AG04450 (cell line): ENCODE data around the gene JAK1. TPM values are rescaled to one million over a fixed set of nuclear protein-coding genes. Genes with fewer than 3 reads are reported as not detected.

Experiments
- CTCF ChIA-PET: fragments of 300-600, 350-600 bp; formaldehyde crosslinking; extraction: SDS; loops from one replicate; lab custom pipeline; 2022; ENCODE audit warnings: antibody characterized with exemption, inconsistent platforms; lab: Charles Lee
- POLR2A ChIA-PET: fragments of 350-600 bp; formaldehyde crosslinking; extraction: SDS; loops from one replicate; lab custom pipeline; 2021; ENCODE audit warnings: antibody characterized with exemption, inconsistent platforms; lab: Yijun Ruan, JAX
- DNase-seq: peaks from one replicate; pipeline ENCODE4 v3.0.0-alpha.2; 2011; ENCODE audit warnings: low read depth, low spot score
- H3K27ac ChIP-seq: one replicate; pipeline ENCODE4 v1.5.1; 2012; ENCODE audit warnings: low read depth, low read length, control low read depth
- H3K27me3 ChIP-seq: one replicate; pipeline ENCODE4 v1.6.0; 2012; ENCODE audit warnings: low read length; ENCODE audit not compliant: control insufficient read depth, insufficient read depth
- H3K4me3 ChIP-seq: 2 replicates; pipeline ENCODE4 v1.5.1; 2011; ENCODE audit warnings: mild to moderate bottlenecking, low read depth, low read length, control low read depth
- H3K9me3 ChIP-seq: 2 replicates; pipeline ENCODE4 v1.5.1; 2012; ENCODE audit warnings: low read length; ENCODE audit not compliant: control insufficient read depth, insufficient read depth
- polyA plus RNA-seq: library from polyadenylated mRNA; depleted of rRNA; stranded (reverse); fragments of >200 nt; gene quantifications from 2 replicates; pipeline ENCODE4 v1.2.3, GENCODE V29; 2011
- TF ChIP-seq, protein P1 (sequence below): IDR thresholded peaks from 2 replicates; pipeline ENCODE4 v1.5.1; 2011; ENCODE audit warnings: low read depth, low read length, control low read depth, inconsistent platforms

Gene JAK1
- polyA plus RNA-seq, 1 experiment, result 141 TPM

DNA sequence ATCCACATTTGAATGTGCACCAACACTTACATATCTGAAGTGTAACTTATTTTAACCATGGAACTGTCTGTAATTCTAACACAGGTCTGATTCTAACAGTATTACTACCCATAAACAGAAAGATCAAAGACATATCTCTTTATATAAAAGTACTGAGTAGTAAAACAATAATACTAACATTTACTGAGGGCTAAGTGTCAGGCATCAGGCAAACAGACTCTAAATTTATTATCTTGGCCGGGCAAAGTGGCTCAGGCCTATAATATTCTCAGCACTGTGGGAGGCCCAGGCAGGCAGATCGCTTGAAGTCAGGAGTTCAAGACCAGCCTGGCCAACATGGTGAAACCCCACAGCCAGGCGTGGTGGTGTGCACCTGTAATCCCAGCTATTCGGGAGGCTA, 85.9 kb downstream of the JAK1 start:
- no peaks in the 10 kb centered on the region for H3K27me3 ChIP-seq
- no peak overlapping the region for H3K4me3 ChIP-seq
- ChIA-PET POLR2A (no interaction called here), CTCF (no interaction called here)
- no peak for DNase-seq
- H3K9me3 ChIP-seq, result no peaks in the 10 kb centered on the region
- H3K27ac ChIP-seq, result no peak overlapping the region
- TF ChIP-seq, protein P1, sequence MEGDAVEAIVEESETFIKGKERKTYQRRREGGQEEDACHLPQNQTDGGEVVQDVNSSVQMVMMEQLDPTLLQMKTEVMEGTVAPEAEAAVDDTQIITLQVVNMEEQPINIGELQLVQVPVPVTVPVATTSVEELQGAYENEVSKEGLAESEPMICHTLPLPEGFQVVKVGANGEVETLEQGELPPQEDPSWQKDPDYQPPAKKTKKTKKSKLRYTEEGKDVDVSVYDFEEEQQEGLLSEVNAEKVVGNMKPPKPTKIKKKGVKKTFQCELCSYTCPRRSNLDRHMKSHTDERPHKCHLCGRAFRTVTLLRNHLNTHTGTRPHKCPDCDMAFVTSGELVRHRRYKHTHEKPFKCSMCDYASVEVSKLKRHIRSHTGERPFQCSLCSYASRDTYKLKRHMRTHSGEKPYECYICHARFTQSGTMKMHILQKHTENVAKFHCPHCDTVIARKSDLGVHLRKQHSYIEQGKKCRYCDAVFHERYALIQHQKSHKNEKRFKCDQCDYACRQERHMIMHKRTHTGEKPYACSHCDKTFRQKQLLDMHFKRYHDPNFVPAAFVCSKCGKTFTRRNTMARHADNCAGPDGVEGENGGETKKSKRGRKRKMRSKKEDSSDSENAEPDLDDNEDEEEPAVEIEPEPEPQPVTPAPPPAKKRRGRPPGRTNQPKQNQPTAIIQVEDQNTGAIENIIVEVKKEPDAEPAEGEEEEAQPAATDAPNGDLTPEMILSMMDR, result no peak

DNA sequence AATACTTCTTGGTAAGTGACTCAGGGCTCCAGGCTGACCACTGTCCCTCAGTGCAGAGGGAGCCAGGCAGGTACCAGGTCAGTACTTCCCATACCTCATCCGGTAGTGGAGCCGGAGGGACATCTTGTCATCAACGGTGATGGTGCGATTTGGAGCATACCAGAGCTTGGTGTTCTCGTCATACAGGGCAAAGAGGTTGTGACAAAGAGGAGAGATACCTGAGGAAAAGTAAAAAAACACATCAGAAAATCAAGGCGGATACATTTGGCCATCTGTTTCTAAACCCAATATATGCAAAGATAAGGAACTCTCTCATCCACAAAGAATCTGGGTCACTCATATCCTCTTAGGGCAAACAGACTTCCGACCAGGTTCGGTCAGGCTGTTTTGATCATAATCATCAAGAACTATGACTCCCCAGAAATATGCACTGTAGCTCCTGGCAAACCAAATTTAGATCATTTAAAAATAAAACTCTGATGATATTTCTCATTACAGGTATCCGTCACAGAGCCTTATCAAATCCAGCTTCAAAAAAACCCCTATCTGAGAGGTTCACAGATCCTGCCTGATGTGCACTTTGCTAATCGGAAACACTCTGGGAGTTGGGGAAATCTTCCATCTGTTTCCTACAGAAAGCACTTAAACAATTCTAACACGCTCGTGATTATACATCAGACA, 87.3 kb downstream of the JAK1 start:
- CTCF ChIA-PET, result no interaction called here
- POLR2A ChIA-PET, result no interaction called here
- TF ChIP-seq, protein P1, result no peak
- no peak overlapping the region for H3K4me3 ChIP-seq
- H3K27ac ChIP-seq, result no peak overlapping the region
- no peak for DNase-seq
- no peaks in the 10 kb centered on the region for H3K27me3 ChIP-seq
- no peaks in the 10 kb centered on the region for H3K9me3 ChIP-seq

DNA sequence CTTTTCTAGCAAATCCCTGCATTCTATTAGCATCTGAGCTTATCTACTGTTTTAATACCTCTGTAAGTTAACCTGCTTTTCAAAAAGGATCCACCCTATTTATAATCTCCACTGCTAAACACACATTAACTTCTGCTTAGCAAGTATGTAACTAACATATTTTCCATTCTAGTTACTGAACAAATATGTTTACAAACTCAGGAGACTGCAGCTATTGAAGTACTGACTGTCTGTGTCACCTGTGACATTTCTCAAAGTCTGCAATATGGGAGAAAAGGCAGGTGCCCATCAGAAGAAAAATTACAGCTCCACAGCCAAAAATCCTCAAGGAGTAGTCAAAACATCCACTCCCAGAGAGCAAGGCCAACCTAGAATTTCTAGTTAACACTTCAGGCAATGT, 88.3 kb downstream of the JAK1 start:
- DNase-seq, result no peak
- H3K4me3 ChIP-seq, result no peak overlapping the region
- ChIA-PET POLR2A (no interaction called here), CTCF (no interaction called here)
- no peaks in the 10 kb centered on the region for H3K9me3 ChIP-seq
- TF ChIP-seq, protein P1, result no peak
- H3K27me3 ChIP-seq, result no peaks in the 10 kb centered on the region
- no peak overlapping the region for H3K27ac ChIP-seq

DNA sequence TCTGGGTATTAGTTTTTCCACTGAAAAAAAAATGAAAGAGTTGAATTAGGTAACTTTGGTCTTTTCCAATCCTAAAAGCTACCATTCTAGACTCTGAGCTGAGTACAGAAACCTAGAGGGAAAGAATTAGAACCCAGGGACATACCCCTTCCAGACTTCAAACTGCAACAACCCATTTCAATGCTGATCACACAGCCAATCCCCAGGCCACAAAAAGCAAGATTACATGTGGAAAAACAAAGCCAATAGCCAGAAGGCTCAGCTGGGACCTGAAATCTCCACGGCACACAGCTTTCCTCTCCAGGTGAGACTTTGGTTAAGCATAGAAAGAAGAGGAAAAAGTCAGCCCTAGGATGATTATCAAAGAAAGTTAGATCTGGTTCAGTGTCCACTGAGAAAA, 88.8 kb downstream of the JAK1 start:
- no peak for DNase-seq
- Histone ChIP-seq H3K4me3 (no peak overlapping the region), H3K27ac (no peak overlapping the region), H3K27me3 (no peaks in the 10 kb centered on the region), H3K9me3 (no peaks in the 10 kb centered on the region)
- CTCF ChIA-PET, result no interaction called here
- POLR2A ChIA-PET, result no interaction called here
- TF ChIP-seq, protein P1, result no peak

GRCh38 chr1:64877151-64877550, 89.2 kb downstream of the JAK1 start:
- ChIA-PET POLR2A (no interaction called here), CTCF (no interaction called here)
- no peaks in the 10 kb centered on the region for H3K27me3 ChIP-seq
- H3K27ac ChIP-seq, result no peak overlapping the region
- DNase-seq, result no peak
- TF ChIP-seq, protein P1, result no peak
- H3K4me3 ChIP-seq, result no peak overlapping the region
- H3K9me3 ChIP-seq, result no peaks in the 10 kb centered on the region
